GM21723 (cell line): ENCODE data around the gene CD151.

Source experiments
- ATAC-seq: cut with Tn5 transposase; IDR thresholded peaks from one replicate; pipeline ENCODE4 v1.9.1; 2021; ENCODE audit warnings: mild to moderate bottlenecking, moderate library complexity; ENCODE audit not compliant: unreplicated experiment

The CD151 gene

DNA sequence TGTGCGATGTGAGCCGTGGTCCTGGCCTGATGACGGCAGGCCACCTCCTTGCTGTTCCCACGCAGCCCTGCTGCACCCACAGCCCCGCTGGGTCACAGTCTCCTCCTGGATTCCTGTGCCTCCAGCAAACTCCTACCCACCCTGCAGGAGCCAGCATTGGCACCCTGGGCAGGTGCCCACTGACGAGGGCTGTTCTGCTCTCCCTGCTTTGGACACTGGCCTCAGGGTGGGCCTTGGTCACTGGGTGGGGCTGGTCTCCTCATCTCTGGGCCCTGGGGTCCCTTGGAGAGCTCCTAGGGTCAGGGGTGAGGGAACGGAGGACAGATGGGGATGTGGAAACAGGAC lies 22.6 kb downstream of the CD151 start:
- no peak for ATAC-seq

GRCh38 chr11:855796-856195 lies 23.0 kb downstream of the CD151 start:
- ATAC-seq = no peak

- no peak for ATAC-seq
These were observed 23.6 kb downstream of the CD151 start for GRCh38 chr11:856397-856796.

- no peak for ATAC-seq
These were observed 25.5 kb downstream of the CD151 start for GRCh38 chr11:858053-858761.

GRCh38 chr11:858762-859339 lies 26.1 kb downstream of the CD151 start:
- ATAC-seq = no peak

- no peak for ATAC-seq
These were observed 26.8 kb downstream of the CD151 start for GRCh38 chr11:859394-860131.

DNA sequence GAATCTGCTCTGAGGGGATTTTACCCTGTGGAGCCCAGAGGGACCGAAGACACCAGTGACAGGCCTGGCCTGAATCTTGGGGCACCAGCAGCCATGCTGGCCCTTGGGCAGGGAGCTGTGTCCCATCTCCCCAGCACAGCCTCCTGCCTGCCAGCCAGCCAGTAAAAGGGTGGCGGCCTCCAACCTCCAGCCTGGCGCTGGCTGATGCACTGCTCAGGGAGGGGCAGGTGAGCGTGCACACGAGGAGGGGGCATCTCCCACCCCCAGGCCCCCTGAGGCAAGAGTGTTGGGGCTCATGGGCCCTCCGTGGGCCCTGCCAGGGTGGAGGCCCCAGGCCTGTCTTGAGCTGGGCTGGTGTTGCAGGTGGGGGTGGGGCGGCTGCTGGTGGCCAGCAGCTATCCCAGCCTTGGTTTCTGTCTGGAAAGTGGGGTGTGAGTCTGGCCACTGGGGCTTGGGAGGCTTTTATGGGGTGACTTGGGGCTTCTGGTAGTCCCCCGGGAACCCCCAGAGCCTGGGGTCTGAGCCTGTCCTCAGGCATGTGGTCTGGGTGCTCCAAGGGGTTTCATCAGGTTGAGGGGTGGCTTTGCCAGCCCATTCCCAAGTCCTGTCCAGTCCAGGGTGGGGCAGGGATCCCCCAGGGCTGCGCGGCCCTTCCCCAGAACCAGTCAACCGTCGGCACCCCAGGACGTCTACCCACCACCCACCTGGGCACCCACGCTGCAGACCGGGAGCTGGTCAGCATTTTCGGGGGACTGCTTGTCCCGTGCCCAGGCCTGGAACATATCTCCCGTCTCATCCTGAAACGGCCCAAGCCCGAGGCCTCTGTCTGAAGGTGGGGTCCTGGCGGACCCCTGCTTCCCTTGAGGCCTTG lies 27.7 kb downstream of the CD151 start:
- ATAC-seq = no peak

DNA sequence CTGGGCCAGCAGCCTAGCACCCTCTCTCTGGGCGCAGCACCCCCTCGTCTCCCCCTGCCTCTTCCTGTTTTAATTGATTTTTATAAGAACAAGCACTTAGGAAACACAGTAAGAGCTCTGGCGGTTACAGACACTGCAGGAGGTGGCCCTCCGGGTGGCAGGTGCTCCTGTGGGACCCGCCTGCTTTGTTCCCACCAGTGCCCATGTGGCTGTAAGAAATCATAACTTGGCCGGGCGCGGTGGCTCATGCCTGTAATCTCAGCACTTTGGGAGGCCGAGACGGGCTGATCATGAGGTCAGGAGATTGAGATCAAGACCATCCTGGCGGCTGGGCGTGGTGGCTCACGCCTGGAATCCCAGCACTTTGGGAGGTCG lies 28.3 kb downstream of the CD151 start:
- ATAC-seq = no peak

DNA sequence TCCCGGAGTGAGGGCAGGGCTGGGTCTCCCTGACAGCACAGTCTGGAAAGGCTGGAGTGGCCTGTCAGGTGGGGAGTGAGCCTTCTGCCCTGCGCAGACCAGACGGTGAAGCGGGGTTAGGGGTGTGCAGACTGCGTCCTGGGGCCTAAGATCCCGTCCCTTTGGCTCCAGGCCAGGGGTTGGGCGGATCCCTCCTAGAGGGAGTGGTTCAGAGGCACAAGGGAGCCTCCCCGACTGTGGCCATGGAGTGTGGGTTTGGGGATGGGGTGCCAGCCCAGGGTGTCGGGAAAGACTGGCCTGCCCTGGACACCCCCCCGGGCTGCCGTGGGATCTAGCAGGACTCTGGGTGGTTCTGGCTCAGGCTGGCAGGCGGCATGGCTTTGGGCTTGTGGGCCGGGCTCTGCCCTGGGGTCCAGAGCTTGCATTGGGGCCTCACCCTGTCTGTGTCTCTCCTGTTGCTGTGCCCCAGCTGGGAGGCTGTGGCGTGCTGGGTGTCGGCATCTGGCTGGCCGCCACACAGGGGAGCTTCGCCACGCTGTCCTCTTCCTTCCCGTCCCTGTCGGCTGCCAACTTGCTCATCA lies 29.4 kb downstream of the CD151 start:
- ATAC-seq = no peak

DNA sequence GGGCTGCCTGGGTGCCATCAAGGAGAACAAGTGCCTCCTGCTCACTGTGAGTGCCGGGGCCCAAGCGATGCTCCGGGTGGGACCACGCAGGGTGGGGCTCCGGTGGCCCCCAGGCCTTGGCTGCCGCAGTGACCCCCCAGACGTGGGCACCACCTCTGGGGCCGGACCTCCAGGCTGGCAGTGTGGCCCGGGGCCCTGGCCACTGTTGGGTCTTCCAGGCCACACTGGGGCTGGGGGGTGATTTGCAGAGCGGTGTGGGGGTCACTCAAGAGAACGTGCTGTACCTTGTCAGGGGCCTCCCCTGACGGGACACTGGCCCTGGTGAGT lies 29.9 kb downstream of the CD151 start:
- ATAC-seq = no peak

DNA sequence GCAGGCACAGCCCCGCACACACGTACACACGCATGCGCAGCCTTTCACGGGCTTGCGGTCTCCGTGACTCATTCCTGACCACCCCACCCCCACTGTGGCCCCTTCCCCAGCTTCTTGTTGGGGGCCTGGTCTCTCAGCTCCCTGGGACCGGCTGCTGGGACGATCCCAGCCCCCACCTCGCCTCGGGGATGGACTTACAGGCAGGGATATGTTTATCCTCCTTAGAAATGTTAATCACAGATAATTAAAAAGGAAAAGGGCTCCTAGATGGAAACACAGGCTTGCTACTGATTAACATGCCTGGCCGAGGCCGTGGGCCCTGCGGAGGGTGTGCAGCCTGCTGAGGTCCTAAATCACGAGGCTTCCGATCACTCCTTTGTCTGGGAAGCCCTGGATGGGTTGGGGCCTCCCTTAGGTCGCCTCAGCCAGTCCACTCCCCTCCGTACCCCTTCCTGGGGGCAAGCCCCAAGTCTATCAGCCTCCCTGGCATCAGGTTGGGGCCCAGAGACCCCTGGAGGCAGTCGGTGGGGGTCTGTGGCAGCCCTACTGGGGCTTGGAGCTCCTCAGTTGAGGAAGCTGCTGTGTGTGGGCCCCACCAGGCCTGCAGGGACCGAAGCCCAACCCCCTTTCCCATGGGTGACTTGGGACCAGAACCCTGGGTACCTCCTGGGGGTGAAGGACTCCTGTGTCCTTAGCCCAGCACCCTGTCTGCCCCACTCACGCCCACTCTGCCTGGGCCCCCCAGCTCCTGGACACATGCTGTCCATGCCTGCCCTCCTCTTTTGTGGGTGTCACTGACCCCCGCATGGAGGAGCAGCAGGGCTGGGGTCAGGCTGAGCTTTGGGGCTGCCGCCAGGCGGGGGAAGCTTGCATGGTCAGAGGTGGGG lies 30.5 kb downstream of the CD151 start:
- ATAC-seq = no peak

GRCh38 chr11:863910-864827 lies 31.4 kb downstream of the CD151 start:
- no peak for ATAC-seq

GRCh38 chr11:864898-865297 lies 32.1 kb downstream of the CD151 start:
- ATAC-seq = no peak

DNA sequence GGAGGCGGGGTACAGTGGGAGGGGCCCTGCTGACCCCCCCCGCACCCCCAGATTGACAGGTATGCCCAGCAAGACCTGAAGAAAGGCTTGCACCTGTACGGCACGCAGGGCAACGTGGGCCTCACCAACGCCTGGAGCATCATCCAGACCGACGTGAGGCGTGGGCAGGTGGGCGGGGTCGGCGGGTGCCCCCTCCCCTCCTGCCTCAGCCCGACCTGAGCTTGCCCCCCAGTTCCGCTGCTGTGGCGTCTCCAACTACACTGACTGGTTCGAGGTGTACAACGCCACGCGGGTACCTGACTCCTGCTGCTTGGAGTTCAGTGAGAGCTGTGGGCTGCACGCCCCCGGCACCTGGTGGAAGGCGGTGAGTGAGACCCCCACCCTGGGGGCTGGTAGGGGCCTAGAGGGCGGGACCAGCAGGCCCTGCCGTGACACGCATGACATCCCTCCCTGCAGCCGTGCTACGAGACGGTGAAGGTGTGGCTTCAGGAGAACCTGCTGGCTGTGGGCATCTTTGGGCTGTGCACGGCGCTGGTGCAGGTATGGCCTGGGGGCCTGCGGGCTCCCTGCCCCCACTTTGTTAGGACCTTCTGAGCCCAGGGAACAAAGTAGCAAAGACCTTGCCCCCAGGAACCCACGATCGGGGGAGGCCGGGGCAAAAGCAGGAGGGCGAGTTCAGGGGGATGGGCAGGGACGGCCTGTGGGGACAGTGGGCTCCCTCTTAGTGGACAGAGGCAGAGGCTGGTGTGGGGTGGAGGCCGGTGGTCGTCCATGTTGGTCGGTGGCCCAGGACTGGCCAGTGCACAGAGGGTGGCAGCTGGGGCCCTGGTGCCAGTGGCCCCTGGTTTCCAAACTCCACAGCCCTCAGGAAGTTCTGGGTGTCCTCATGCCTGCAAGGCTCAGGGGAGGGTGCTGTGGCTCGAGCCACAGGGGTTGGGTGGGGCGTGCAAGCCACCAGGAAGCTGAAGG lies 33.0 kb downstream of the CD151 start:
- ATAC-seq = no peak

GRCh38 chr11:866481-866880 lies 33.7 kb downstream of the CD151 start:
- no peak for ATAC-seq

DNA sequence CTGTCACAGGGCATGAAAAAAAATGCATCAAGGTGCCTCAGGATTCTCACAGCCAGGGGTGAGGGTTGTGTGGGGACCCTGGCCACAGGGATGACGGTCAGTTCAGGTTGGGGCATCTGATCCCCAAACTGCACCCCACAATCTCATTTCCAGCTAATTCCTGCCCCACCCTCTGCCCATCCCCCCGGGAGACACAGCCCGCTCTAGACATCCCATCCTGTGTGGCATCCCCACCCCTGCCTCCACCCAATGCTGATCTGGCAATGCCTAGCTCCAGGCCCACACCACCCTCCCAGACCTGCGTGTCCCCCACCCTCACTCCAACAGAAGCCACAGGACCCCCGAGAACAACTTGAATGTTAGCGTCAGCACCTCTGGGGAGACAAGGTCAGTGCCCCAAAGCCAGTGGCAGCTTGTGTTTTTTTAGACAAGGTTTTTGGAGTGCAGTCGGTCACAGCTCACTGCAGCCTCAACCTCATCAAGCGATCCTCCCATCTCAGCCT lies 35.2 kb downstream of the CD151 start:
- ATAC-seq = no peak

DNA sequence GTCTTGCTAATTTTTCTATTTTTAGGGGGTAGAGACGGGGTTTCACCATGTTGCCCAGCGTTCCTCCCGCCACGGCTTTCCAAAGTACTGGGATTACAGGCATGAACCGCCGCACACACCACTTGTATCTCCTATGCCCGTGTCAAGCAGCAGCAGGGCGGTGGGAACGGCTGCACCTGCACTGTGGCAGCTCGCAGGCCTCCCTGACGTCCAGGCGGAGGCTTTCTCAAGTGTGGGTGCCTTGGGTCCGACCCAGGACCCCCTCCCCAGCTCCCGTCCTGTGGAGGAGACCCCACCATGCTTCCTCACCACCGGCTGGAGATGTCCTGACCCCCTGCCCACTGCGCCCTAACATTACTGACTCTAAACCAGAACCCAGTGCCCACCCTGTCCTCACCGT lies 35.6 kb downstream of the CD151 start:
- no peak for ATAC-seq

DNA sequence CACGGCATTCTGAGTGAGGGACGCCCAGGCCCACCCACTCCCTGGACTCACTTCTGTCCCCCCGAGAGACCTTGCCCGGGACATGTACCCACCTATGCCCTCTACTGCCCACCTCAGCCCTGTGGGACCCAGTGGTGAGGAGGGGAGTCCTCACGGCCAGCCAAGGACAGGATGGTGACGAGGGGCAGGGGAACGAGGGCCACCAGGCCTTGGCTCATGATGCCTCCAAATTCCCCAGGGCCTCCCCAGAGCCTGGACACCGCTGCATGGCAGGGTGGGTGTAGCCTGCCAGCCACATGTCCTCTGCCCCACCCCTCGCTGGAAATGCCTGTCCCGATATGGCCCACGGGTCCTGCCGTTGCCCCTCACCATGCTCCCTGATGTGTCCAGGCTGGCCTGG lies 36.0 kb downstream of the CD151 start:
- ATAC-seq = no peak
